GM19372 (cell line): Measurements from ENCODE around the gene CSF3.
"Not testable (repeated sequence)": the region's sequence is repeated elsewhere in the genome, so short reads cannot be mapped to it uniquely, and the experiment has no call there.

Experiments
- ATAC-seq: cut with Tn5 transposase; IDR thresholded peaks from one replicate; pipeline ENCODE4 v1.9.1; 2021; ENCODE audit warnings: mild to moderate bottlenecking, low read depth, moderate library complexity; ENCODE audit not compliant: unreplicated experiment

CSF3 gene

DNA sequence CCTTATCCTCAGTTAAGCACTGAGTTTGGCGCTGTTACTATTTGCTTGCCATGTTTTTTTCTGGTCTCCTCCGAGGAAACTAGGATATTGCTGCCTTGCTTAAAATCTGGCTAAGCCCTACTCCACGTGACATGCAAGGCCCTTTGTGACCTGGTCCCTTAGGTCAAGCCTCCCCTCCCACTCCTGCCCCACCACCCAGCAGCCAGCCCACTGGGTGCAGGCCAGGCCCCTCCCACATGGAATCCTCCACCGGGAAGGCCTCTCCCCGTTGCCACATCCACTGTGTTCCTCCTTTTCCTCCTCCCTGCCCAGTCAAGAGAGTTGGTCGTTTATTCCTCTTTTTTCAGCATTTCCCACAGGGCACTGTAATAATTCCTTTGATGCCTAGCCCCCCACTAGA is 18.4 kb upstream of the CSF3 start:
- ATAC-seq = no peak

DNA sequence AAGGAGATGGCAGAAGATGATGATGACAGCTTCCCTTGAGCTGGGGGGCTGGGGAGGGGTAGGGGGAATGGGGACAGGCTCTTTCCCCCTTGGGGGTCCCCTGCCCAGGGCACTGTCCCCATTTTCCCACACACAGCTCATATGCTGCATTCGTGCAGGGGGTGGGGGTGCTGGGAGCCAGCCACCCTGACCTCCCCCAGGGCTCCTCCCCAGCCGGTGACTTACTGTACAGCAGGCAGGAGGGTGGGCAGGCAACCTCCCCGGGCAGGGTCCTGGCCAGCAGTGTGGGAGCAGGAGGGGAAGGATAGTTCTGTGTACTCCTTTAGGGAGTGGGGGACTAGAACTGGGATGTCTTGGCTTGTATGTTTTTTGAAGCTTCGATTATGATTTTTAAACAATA is 17.7 kb upstream of the CSF3 start:
- no peak for ATAC-seq

DNA sequence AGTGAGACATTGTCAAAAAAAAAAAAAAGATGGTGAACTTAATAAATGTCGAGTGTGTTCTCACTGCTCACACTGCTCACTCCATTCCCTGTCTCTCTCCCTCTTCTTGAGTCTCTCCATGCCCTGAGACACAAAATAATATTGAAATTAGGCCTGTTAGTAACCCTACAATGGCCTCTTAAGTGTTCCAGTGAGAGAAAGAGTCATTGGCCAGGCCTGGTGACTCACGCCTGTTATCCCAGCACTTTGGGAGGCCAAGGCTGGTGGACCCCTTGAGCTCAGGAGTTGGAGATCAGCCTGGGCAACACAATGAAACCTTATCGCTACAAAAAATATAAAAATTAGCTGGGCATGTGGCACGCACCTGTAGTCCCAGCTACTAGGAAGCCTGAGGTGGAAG is 16.2 kb upstream of the CSF3 start:
- ATAC-seq = no peak

DNA sequence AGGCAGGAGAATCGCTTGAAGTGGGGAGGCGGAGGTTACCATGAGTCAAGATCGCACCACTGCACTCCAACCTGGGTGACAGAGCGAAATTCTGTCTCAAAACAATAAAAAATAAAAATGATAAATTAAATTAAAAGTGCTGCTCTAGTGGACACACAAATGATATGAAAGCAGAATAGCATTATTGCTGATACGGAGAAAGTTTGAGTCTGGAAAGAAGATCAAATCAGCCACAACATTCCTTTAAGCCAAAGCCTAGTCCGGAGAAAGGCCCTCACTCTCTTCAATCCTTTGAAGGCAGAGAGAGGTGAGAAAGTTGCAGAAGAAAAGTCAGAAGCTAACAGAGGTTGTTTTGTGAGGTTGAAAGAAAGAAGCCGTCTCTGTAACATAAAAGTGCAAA is 15.1 kb upstream of the CSF3 start:
- ATAC-seq = no peak

DNA sequence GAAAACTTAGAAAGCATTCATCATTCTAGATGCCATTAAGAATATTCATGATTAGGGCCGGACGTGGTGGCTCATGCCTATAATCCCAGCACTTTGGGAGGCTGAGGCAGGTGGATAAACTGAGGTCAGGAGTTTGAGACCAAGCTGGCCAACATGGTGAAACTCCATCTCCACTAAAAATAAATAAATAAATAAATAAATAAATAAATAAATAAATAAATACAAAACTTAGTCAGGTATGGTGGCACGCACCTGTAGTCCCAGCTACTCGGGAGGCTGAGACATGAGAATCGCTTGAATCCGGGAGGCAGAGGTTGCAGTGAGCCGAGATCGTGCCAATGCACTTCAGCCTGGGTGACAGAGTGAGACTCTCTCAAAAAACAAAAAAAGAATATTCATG is 13.9 kb upstream of the CSF3 start:
- not testable (repeated sequence) for ATAC-seq

DNA sequence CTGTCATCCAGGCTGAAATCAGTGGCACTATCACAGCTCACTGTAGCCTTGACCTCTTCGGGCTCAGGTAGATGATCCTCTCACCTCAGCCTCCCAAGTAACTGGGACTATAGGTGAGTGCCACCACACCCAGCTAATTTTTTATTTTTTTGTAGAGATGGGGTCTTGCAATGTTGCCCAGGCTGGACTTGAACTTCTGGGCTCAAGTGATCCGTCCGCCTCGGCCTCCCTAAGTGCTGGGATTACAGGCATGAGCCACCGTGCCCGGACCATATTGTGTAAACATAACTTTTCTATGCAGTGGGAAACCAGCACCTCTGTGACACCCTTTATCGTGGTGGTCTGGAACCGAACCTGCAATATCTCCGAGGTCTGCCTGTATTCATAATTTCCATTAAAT is 11.2 kb upstream of the CSF3 start:
- ATAC-seq = no peak

DNA sequence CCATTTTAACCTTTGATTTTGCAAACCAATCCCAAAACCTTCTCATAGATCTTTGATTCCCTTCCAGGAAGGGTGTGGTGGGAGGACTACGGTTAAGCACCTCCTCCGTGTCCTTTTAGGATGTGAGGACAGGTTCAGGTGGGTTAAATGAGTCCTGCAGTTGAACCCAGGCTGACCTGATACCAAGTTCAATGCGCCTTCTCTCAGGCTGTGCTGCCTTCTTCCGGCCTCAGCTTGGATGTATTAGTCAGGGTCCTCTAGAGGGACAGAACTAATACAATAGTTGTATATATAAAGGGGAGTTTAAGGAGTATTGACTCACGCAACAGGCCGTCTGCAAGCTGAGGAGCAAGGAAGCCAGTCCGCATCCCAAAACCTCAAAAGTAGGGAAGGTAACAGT is 10.5 kb upstream of the CSF3 start:
- ATAC-seq = no peak

DNA sequence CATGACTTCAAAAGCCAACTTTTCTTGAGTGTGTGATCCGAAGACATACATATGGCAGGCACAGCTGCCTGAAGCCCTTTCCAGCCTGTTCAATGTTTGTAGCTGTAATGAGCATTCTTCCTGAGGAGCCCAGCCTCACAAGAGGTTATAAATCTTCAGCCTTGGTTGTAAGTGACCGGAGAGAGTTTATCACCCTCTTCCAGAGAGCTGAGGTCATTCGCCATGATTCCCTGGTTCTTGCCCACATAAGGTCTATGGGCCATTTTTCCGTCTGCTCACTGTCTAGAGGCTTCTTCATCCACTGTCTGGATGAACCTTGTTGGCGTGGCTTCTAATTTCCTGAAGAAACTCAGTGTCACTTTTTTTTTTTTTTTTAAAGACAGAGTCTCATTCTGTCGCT is 9.7 kb upstream of the CSF3 start:
- no peak for ATAC-seq

DNA sequence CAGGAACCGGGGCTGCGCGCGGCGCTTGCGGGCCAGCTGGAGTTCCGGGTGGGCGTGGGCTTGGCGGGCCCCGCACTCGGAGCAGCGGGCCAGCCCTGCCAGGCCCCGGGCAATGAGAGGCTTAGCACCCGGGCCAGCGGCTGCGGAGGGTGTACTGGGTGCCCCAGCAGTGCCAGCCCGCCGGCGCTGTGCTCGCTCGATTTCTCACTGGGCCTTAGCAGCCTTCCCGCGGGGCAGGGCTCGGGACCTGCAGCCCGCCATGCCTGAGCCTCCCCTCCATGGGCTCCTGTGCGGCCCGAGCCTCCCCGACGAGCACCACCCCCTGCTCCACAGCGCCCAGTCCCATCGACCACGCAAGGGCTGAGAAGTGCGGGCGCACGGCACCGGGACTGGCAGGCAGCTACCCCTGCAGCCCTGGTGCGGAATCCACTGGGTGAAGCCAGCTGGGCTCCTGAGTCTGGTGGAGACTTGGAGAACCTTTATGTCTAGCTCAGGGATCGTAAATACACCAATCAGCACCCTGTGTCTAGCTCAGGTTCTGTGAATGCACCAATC is 4.2 kb upstream of the CSF3 start:
- not testable (repeated sequence) for ATAC-seq

DNA sequence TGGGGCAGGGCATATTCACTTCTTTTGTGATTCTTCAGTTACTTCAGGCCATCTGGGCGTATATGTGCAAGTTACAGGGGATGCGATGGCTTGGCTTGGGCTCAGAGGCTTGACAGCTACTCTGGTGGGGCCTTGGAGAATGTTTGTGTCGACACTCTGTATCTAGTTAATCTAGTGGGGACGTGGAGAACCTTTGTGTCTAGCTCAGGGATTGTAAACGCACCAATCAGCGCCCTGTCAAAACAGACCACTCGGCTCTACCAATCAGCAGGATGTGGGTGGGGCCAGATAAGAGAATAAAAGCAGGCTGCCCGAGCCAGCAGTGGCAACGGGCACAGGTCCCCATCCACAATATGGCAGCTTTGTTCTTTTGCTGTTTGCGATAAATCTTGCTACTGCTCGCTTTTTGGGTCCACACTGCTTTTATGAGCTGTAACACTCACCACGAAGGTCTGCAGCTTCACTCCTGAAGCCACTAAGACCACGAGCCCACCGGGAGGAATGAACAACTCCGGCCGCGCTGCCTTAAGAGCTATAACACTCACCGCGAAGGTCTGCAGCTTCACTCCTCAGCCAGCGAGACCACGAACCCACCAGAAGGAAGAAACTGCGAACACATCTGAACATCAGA is 3.1 kb upstream of the CSF3 start:
- not testable (repeated sequence) for ATAC-seq

DNA sequence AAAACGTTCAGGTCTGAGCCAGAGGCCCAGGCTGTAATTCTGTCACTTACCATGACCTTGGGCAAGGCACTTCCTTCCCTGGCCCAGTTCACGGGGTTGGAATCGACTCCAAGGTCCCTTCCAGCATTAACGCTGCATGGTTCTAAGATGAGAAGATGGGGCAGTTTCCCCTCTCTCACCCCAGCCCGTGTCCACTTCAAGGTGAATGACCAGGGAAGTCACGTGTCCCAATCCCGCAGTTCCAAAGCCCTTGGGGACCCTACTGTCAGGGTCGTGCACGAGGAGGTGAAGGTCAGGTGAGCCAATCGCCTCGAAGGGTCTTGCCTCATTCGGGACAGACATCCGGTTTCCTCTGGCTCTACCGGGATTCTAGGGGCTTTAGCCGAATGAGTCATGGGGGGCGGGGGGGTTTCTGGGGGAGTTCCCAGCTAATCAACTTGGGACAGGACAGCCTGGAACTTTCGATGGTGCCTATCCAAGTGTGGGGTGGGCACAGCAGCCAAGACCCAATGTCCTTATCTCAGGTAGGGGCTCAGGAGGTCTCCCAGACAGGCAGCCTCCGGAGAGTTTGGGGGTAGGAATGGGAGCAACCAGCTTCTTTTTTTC is 762 bp upstream of the CSF3 start:
- no peak for ATAC-seq

DNA sequence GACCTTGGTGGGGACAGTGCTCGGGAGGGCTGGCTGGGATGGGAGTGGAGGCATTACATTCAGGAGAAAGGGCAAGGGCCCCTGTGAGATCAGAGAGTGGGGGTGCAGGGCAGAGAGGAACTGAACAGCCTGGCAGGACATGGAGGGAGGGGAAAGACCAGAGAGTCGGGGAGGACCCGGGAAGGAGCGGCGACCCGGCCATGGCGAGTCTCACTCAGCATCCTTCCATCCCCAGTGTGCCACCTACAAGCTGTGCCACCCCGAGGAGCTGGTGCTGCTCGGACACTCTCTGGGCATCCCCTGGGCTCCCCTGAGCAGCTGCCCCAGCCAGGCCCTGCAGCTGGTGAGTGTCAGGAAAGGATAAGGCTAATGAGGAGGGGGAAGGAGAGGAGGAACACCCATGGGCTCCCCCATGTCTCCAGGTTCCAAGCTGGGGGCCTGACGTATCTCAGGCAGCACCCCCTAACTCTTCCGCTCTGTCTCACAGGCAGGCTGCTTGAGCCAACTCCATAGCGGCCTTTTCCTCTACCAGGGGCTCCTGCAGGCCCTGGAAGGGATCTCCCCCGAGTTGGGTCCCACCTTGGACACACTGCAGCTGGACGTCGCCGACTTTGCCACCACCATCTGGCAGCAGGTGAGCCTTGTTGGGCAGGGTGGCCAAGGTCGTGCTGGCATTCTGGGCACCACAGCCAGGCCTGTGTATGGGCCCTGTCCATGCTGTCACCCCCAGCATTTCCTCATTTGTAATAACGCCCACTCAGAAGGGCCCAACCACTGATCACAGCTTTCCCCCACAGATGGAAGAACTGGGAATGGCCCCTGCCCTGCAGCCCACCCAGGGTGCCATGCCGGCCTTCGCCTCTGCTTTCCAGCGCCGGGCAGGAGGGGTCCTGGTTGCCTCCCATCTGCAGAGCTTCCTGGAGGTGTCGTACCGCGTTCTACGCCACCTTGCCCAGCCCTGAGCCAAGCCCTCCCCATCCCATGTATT is 1.1 kb downstream of the CSF3 start:
- no peak for ATAC-seq

DNA sequence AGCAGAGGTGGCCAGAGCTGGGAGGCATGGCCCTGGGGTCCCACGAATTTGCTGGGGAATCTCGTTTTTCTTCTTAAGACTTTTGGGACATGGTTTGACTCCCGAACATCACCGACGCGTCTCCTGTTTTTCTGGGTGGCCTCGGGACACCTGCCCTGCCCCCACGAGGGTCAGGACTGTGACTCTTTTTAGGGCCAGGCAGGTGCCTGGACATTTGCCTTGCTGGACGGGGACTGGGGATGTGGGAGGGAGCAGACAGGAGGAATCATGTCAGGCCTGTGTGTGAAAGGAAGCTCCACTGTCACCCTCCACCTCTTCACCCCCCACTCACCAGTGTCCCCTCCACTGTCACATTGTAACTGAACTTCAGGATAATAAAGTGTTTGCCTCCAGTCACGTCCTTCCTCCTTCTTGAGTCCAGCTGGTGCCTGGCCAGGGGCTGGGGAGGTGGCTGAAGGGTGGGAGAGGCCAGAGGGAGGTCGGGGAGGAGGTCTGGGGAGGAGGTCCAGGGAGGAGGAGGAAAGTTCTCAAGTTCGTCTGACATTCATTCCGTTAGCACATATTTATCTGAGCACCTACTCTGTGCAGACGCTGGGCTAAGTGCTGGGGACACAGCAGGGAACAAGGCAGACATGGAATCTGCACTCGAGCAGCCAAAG is 2.3 kb downstream of the CSF3 start:
- no peak for ATAC-seq

DNA sequence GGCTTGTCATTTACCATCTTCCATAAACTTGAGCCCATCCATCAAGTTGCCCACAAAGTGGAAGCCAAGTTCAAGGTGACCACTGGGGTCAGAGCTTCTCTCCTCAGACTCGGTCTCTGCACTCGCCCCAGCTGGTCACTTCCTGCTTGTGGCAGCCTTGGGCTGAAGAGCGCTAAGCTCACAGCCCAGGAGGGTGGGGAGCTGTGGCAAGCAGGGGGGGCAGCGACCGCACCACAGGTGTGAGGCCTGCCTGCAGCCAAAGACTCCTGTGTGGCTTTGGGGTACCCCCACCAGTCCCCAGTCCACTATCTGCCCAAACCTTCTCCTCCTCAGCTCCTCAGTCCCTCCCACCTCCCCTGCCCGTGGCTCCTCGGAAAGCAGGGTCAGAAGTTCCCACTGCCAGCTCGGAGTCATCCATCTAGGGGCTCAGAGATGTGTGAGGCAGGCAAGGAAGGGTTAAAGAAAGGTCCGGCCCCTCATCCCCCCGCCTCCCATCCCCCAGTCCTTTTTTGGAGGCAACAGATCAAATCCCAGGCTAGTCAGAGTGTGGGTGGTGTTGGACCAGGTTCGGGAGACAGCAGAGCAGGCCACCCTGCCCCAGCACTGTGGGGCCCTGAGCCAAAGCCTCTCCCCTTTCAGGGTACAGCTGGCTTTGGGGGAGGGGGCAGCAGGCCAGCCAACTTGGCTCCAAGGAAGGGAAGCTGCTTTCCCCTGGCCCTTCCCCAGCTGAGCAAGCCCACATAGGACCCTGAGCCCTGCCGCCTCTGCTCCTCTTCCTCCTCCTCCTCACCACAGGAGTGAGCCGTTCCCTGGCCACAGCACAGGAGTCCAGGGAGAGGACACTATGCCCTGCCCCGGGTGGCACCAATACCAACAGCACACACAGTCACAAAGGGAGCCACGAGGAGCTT is 3.2 kb downstream of the CSF3 start:
- no peak for ATAC-seq

DNA sequence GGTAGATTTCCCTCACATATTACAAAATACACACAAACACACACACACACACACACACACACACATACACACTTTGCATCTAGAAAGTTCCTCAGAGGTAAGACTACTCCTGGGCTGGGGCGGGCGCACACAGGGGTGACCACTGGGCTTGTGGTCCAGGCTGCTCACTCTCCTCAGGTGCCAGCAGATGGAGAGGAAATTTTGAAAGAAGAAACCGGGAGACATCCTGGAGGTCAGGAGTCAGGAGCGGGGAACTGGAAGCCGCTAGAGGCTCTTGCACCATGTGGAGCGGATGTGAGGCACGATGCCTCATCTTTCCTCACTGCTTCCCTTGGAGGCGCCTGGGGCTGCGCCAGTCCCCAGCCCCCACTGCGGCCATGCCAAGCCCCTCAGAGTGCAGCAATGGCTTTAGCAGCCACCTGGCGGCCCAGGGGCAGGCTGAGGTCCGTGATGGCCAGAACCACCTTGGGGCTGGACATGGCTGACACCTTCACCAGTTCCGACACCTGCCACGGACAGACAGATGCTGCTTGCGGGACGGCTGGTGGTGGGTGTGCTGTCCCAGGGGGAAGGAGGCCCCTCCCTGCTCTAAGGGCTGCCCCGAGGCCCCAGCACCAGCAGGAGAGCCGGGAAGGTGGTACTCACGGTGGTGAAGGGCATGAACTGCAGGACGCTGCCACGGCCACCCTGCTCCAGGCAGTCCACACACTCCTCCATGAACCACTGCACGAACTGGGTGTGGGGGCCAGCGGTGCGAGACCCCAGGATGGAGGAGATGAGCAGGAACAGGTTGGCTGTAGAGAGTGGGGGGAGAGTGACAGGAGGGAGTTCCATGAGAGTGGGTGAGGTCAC is 4.1 kb downstream of the CSF3 start:
- no peak for ATAC-seq

DNA sequence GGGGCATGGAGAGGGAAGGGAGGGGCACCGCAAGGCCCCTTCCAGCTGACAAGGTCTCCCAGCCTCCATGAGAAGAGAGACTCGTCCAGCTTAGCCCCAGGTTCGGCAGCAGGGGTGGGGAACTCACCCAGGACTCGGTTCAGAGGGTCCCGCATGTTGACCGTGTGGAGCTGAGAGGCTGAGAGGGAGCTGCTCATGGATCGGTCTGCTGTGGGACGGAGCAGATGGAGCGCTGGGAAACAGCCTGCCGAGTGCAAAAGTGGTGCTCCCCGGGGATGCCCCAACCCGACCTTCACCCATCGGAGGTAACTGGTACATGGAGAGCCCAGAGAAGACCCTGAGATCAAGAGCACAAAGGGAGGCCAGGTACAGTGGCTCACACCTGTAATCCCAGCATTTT is 4.9 kb downstream of the CSF3 start:
- ATAC-seq = no peak

DNA sequence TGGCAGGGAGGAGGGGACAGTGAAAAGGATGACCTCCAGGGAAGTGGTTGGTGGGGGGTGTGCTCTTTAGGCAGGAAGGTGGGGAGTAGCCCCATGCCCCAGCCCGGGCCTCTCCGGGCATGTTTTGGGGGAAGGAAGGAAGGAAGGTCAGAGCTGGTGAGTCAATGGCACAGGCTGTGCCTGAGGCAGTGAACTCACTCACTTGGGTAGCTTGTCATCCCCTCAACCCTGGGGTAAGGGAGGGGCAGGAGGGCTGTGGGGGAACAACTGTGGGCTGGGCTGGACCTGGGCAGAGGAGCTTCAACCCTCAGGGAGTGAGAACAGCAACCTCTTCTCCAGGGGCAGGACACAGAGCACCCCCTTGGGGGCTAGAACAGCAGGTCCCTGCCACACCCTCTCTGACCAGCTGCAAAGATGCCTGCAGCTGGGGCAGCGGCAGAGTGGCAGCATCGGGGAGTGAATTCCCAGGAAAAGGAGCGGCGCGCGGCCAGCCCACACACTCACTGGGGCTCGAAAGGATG is 6.3 kb downstream of the CSF3 start:
- ATAC-seq = no peak

DNA sequence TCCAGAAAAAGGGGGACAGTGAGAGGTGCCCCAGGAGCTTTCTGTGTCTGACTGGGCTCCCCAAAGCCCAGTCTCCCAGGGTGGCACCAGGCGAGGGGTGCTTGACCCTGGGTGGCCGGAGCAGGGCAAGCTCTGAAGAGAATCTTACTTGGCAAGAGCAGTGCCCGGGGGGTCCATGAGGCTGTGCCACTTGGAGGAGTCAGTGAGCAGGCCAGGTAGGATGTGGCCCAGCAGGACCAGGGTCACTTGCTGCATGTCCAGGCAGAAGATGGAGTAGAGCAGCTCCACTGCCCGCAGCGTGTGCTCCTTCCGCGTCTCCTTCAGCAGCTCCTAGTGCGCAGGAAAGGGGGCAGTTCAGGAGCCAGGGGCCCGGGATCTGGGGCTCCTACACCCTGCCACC is 7.3 kb downstream of the CSF3 start:
- ATAC-seq = no peak
